K562 (cell line): ENCODE data around the gene GAA. TPM values are rescaled to one million over a fixed set of nuclear protein-coding genes. Genes with fewer than 3 reads are reported as not detected.

Source experiments
- ATAC-seq: fragments of 200-7000 bp; cut with Tn5 transposase; 3 replicates; pipeline ENCODE4 v1.9.1; 2020; ENCODE audit warnings: moderate library complexity
- BruUV-seq: library from RNA; stranded (reverse); fragments of 400-500 nt; replicated peaks from 2 replicates; lab custom pipeline; 2021; lab: Mats Ljungman, UMichigan
- CTCF ChIA-PET: fragments of 300-600 bp; formaldehyde crosslinking; extraction: SDS; loops from one replicate; lab custom pipeline; 2021; ENCODE audit warnings: low intra/inter-chr PET ratio; lab: Yijun Ruan, JAX
- POLR2A ChIA-PET: fragments of 300-600, 350-650 bp; sonication (Branson Sonifier 250); formaldehyde crosslinking; extraction: SDS; loops from one replicate; lab custom pipeline; 2021; ENCODE audit warnings: antibody characterized with exemption, inconsistent platforms; lab: Yijun Ruan, JAX
- DNase-seq, 4 experiments: peaks; one replicate each; pipeline versions ENCODE4 v3.0.0 to v3.0.0-alpha.2; 2011 to 2018; ENCODE audit warnings: low spot score in 3 of 4, mixed read lengths in 3 of 4; ENCODE audit errors: extremely low read depth in 1 of 4
- FAIRE-seq: peaks from 2 replicates; lab custom pipeline; 2011; peaks lifted over from hg19 to GRCh38; lab: Jason Lieb, UNC
- H2AFZ ChIP-seq: 2 replicates; pipeline ENCODE4 v1.6.0; 2011; ENCODE audit warnings: low read depth, low read length, control low read depth, inconsistent platforms
- H3K27ac ChIP-seq: fragments of 200-600 bp; 3 replicates; pipeline ENCODE4 v1.8.0; 2011; ENCODE audit warnings: low read depth, mild to moderate bottlenecking, control low read depth, inconsistent platforms, low read length, moderate library complexity, mixed read lengths; ENCODE audit errors: extremely low read depth
- H3K27me3 ChIP-seq, 2 experiments: fragments of 300-600 bp in 1 of 2; 2 replicates in 1 of 2; 3 replicates in 1 of 2; pipeline versions ENCODE4 v1.6.0 to v1.8.0; 2011; ENCODE audit warnings: inconsistent platforms in 2 of 2, low read length in 2 of 2, mild to moderate bottlenecking in 1 of 2, mixed read lengths in 1 of 2, moderate library complexity in 1 of 2; ENCODE audit not compliant: control insufficient read depth in 2 of 2, insufficient read depth in 2 of 2
- H3K36me3 ChIP-seq: fragments of 300-600 bp; 3 replicates; pipeline ENCODE4 v1.8.0; 2011; ENCODE audit warnings: mild to moderate bottlenecking, low read length, inconsistent platforms; ENCODE audit not compliant: control insufficient read depth, insufficient read depth
- H3K4me1 ChIP-seq, 2 experiments: fragments of 200-600 bp in 1 of 2; replicated peaks in 1 of 2; 2 replicates in 1 of 2; 3 replicates in 1 of 2; pipeline versions ENCODE4 v1.5.1 to v1.8.0; 2011; ENCODE audit warnings: inconsistent platforms in 2 of 2, low read length in 2 of 2, mild to moderate bottlenecking in 1 of 2, mixed read lengths in 1 of 2, moderate library complexity in 1 of 2; ENCODE audit not compliant: control insufficient read depth in 2 of 2, insufficient read depth in 2 of 2
- H3K4me2 ChIP-seq: 2 replicates; pipeline ENCODE4 v1.6.1; 2011; ENCODE audit warnings: low read length, control low read depth, inconsistent platforms, mixed read lengths; ENCODE audit not compliant: insufficient read depth
- H3K4me3 ChIP-seq: fragments of 200-600 bp; sonication (generic), shearing (Covaris generic); 2 replicates; pipeline ENCODE4 v1.5.1; 2016; ENCODE audit warnings: control low read depth, inconsistent platforms
- H3K79me2 ChIP-seq: fragments of 200-600 bp; 3 replicates; pipeline ENCODE4 v1.8.0; 2011; ENCODE audit warnings: low read length, inconsistent platforms; ENCODE audit not compliant: control insufficient read depth, insufficient read depth
- H3K9ac ChIP-seq, 2 experiments: 2 replicates each; pipeline versions ENCODE4 v1.6.0 to v1.6.1; 2011; ENCODE audit warnings: low read depth in 2 of 2, low read length in 2 of 2, control low read depth in 1 of 2, inconsistent platforms in 1 of 2, mild to moderate bottlenecking in 1 of 2, mixed read lengths in 1 of 2; ENCODE audit not compliant: insufficient read depth in 1 of 2
- H3K9me1 ChIP-seq: one replicate; pipeline ENCODE4 v1.6.0; 2011; ENCODE audit warnings: inconsistent platforms, mild to moderate bottlenecking, low read length, moderate library complexity; ENCODE audit not compliant: control insufficient read depth, insufficient read depth
- H3K9me3 ChIP-seq: replicated peaks from 2 replicates; pipeline ENCODE4 v1.5.1; 2011; ENCODE audit warnings: low read depth, low read length, inconsistent platforms; ENCODE audit not compliant: control insufficient read depth, insufficient read depth
- H4K20me1 ChIP-seq: replicated peaks from 2 replicates; pipeline ENCODE4 v1.6.1; 2011; ENCODE audit warnings: low read length, inconsistent platforms, mixed read lengths; ENCODE audit not compliant: control insufficient read depth, insufficient read depth
- ASH1L ChIP-seq: fragments of 450-650 bp; IDR thresholded peaks from 2 replicates; pipeline ENCODE4 v1.6.1; 2018; ENCODE audit warnings: borderline replicate concordance, mild to moderate bottlenecking, low read depth; ENCODE audit not compliant: partially characterized antibody
- BACH1 ChIP-seq: fragments of 200-800 bp; sonication (Bioruptor generic); IDR thresholded peaks from 2 replicates; pipeline ENCODE4 v1.6.1; 2016; ENCODE audit warnings: missing genetic modification characterization, missing compliant biosample characterization
- RFX5 ChIP-seq: IDR thresholded peaks from 2 replicates; pipeline ENCODE4 v1.6.1; 2011; ENCODE audit warnings: low read depth, mild to moderate bottlenecking, improper control_type of control experiment, low read length
- TAF9B ChIP-seq: fragments of 450-650 bp; IDR thresholded peaks from 2 replicates; pipeline ENCODE4 v1.6.1; 2018; ENCODE audit warnings: mild to moderate bottlenecking; ENCODE audit not compliant: partially characterized antibody
- TARDBP ChIP-seq: fragments of 450-650 bp; IDR thresholded peaks from 2 replicates; pipeline ENCODE4 v1.6.1; 2016
- TCF3 ChIP-seq: sonication (generic); formaldehyde crosslinking; IDR thresholded peaks from 2 replicates; pipeline ENCODE4 v1.4.0; 2020; ENCODE audit warnings: mild to moderate bottlenecking, missing genetic modification reagents
- ZC3H11A ChIP-seq: IDR thresholded peaks from 2 replicates; pipeline ENCODE4 v1.6.1; 2012; ENCODE audit warnings: low read depth, low read length, improper control_type of control experiment
- ZNF134 ChIP-seq: fragments of 250-450 bp; sonication (Bioruptor Pico); conservative IDR thresholded peaks from 2 replicates; pipeline ENCODE4 v1.4.0; 2020
- WGBS: fragments of 100-300 bp; shearing (Covaris generic); methylation state at CpG from one replicate; pipeline ENCODE4 v1.1.6; 2016; ENCODE audit warnings: low coverage, mixed read lengths; ENCODE audit not compliant: insufficient coverage; ENCODE audit errors: missing lambda C conversion rate; 5-methylcytosine and 5-hydroxymethylcytosine counted together
- in situ Hi-C: fragments of 300-500 bp; cut with MboI; formaldehyde crosslinking; loops from 4 replicates; pipeline ENCODE4 v1.15.0; 2018; ENCODE audit warnings: inconsistent platforms, mixed read lengths
- intact Hi-C: fragments of 100-400 bp; cut with micrococcal nuclease; formaldehyde crosslinking; loops from 2 replicates; pipeline ENCODE4 v1.14.2; 2022
- polyA plus RNA-seq, 8 experiments: library from polyadenylated mRNA; depleted of rRNA in 4 of 8; stranded (reverse) in 5 of 8; unstranded in 3 of 8; fragments of >200 nt; fragmentation: Nextera tagmentation in 2 of 8; fragmentation: Illumina TruSeq in 1 of 8; extraction: Ambion mirVana in 2 of 8; extraction: Trizol in 1 of 8; gene quantifications; 2 replicates each; pipeline versions ENCODE4 v1.2.1 to v1.2.3, GENCODE V29; 2011 to 2014; ENCODE audit warnings: inconsistent platforms in 1 of 8, missing spikeins in 1 of 8
- total RNA-seq, 7 experiments: library from RNA; depleted of rRNA in 6 of 7; stranded (reverse); fragments of >200 nt in 6 of 7; fragmentation: Illumina TruSeq in 2 of 7; extraction: Trizol in 2 of 7; gene quantifications; 2 replicates each; pipeline versions ENCODE4 v1.2.1 to v1.2.3, GENCODE V29; 2011 to 2021; ENCODE audit warnings: low replicate concordance in 1 of 7
- TF ChIP-seq, protein P1 (sequence below), 3 experiments: IDR thresholded peaks in 2 of 3; conservative IDR thresholded peaks in 1 of 3; 2 replicates each; pipeline ENCODE4 v1.5.1; 2011 to 2012; ENCODE audit warnings: low read length in 3 of 3, mild to moderate bottlenecking in 3 of 3, control low read depth in 2 of 3, improper control_type of control experiment in 1 of 3, inconsistent platforms in 1 of 3, low read depth in 1 of 3, mixed read lengths in 1 of 3, moderate library complexity in 1 of 3; ENCODE audit not compliant: insufficient read depth in 2 of 3
- TF ChIP-seq, protein P2 (sequence below): fragments of 450-650 bp; formaldehyde crosslinking; IDR thresholded peaks from 2 replicates; pipeline ENCODE4 v1.4.0; 2020; ENCODE audit warnings: mild to moderate bottlenecking, moderate library complexity

GAA gene
- total and polyA plus RNA-seq, 9 of the 15 experiments (the other 6 are each of a cell fraction or from before 2014, with no cell fraction given), result 0.15 to 6.4 (median 1.7) TPM

DNA sequence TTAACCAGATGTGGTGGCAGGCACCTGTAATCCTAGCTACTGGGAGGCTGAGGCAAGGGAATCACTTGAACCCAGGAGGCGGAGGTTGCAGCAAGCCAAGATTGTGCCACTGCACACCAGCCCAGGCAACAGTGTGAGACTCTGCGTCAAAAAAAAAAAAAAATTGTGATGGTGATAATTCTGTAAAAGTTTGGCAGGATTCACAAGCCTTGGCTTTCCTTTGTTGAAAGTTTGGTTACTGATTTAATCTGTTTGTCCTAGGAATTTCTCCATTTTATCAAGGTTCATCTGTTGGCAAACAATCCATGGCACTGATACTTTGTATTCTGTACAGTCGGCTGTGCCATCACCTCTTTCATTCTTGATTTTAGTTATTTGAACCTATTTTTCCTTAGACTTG, 29.6 kb downstream of the GAA start:
- 0 out of 2 replicates have a peak, but pooled peaks cover 3% of the 10 kb centered on the region for H4K20me1 ChIP-seq
- DNase-seq, result no peak
- no peak overlapping the region for H3K4me3 ChIP-seq
- no peak for TF ChIP-seq TAF9B
- no peak for TF ChIP-seq TCF3 (CRISPR knock-in tag)
- no peak for TF ChIP-seq RFX5
- no peak for TF ChIP-seq BACH1 (tag)
- no peak for TF ChIP-seq ASH1L
- TF ChIP-seq ZNF134 (CRISPR knock-in tag), result no peak
- TF ChIP-seq TARDBP, result no peak
- TF ChIP-seq, protein P1, sequence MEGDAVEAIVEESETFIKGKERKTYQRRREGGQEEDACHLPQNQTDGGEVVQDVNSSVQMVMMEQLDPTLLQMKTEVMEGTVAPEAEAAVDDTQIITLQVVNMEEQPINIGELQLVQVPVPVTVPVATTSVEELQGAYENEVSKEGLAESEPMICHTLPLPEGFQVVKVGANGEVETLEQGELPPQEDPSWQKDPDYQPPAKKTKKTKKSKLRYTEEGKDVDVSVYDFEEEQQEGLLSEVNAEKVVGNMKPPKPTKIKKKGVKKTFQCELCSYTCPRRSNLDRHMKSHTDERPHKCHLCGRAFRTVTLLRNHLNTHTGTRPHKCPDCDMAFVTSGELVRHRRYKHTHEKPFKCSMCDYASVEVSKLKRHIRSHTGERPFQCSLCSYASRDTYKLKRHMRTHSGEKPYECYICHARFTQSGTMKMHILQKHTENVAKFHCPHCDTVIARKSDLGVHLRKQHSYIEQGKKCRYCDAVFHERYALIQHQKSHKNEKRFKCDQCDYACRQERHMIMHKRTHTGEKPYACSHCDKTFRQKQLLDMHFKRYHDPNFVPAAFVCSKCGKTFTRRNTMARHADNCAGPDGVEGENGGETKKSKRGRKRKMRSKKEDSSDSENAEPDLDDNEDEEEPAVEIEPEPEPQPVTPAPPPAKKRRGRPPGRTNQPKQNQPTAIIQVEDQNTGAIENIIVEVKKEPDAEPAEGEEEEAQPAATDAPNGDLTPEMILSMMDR (IDR thresholded peaks at IDR 0.05 in 2 of 3, conservative IDR thresholded peaks at IDR 0.05 in 1 of 3; ENCODE audit: insufficient read depth in 2 of 3, low read depth in 1 of 3, low read length in 3 of 3), result no peak
- TF ChIP-seq ZC3H11A, result no peak
- TF ChIP-seq, protein P2, sequence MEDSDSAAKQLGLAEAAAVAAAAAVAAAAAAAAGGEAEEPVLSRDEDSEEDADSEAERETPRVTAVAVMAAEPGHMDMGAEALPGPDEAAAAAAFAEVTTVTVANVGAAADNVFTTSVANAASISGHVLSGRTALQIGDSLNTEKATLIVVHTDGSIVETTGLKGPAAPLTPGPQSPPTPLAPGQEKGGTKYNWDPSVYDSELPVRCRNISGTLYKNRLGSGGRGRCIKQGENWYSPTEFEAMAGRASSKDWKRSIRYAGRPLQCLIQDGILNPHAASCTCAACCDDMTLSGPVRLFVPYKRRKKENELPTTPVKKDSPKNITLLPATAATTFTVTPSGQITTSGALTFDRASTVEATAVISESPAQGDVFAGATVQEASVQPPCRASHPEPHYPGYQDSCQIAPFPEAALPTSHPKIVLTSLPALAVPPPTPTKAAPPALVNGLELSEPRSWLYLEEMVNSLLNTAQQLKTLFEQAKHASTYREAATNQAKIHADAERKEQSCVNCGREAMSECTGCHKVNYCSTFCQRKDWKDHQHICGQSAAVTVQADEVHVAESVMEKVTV (CRISPR knock-in tag), result no peak
- no peak for ATAC-seq
- H3K9me1 ChIP-seq, result no peaks in the 10 kb centered on the region
- CTCF ChIA-PET, result no interaction called here
- BruUV-seq, result no TSS peak
- no peak overlapping the region for H2AFZ ChIP-seq
- no peak overlapping the region for H3K4me2 ChIP-seq
- intact Hi-C loops, result no loop called here
- no peak overlapping the region for H3K9ac ChIP-seq
- POLR2A ChIA-PET, result interaction anchor here (0.9 to 4.1 kb wide), 2 partner anchors 13 to 29 kb away, joined by 3 to 38 read pairs; partner anchors contain the start of gene GAA
- WGBS, result 53% methylated on average over 3 of the region's 3 CpGs
- in situ Hi-C loops, result no loop called here
- no peak overlapping the region for H3K27ac ChIP-seq
- H3K27me3 ChIP-seq, result peaks cover 7 to 10% of the 10 kb centered on the region in 2 experiments; a peak in 3 of 5 replicates
- no peaks in the 10 kb centered on the region for H3K79me2 ChIP-seq
- H3K36me3 ChIP-seq, result peaks cover 31% of the 10 kb centered on the region
- no peaks in the 10 kb centered on the region for H3K9me3 ChIP-seq
- H3K4me1 ChIP-seq, result no peaks in the 10 kb centered on the region
- no peak for FAIRE-seq
